Measurements from ENCODE around the gene FBXO4.
"Not testable (repeated sequence)": the region's sequence is repeated elsewhere in the genome, so short reads cannot be mapped to it uniquely, and the experiment has no call there.

Gene FBXO4

GRCh38 chr5:41924526-41924871 is 582 bp upstream of the FBXO4 start:
- DNase-seq (ENCODE audit: low read depth) = no peak

DNA sequence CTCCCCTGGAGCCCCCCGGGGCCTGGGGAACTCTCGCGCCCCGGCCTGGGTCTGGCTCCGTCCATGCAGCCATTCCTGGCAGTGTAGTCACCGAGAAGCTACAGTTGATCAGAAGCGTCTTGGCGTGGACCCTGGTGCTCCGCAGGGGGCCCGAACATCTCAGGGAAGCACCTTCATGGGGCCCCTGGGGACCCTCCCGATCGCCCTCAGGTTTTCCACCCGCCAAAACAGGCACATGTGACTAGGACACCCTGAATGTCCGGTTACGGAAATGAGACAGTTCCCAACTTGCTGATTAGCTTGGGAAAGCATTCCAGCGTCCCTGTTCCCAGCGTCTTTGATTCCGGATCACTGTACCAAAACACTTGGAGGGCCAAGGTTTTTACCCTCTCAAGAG is 472 bp downstream of the FBXO4 start:
- DNase-seq (ENCODE audit: low read depth) = no peak

DNA sequence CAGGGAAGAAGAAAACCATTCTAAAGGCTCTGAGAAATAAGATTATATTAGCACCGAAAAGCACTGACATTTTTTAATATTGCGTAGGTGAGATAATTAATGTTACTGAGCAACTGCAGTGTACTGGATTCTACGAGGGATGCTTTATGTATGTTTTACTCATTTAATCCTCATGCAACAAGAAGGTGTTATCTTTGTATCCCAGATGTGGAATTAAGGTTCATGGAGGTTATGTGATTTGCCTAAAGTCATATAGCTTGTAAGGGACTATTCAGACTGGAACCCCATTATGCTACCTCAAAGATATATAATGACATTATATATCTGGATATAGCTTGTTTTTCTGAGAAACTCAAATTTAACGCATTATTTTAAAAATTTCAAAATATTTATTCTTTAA is 2.5 kb downstream of the FBXO4 start:
- no peak for DNase-seq (ENCODE audit: low read depth)

- DNase-seq (ENCODE audit: low read depth) = no peak
Observed at GRCh38 chr5:41929035-41929434, 4.0 kb downstream of the FBXO4 start.

- DNase-seq (ENCODE audit: low read depth) = no peak
Observed at GRCh38 chr5:41932770-41933169, 7.7 kb downstream of the FBXO4 start.

- no peak for DNase-seq (ENCODE audit: low read depth)
Observed at GRCh38 chr5:41935544-41935943, 10.5 kb downstream of the FBXO4 start.

GRCh38 chr5:41940641-41941040 is 15.6 kb downstream of the FBXO4 start:
- DNase-seq (ENCODE audit: low read depth) = no peak

GRCh38 chr5:41945332-41945955 is 20.4 kb downstream of the FBXO4 start:
- DNase-seq (ENCODE audit: low read depth) = not testable (repeated sequence)

GRCh38 chr5:41951224-41951623 is 26.1 kb downstream of the FBXO4 start:
- DNase-seq (ENCODE audit: low read depth) = no peak

DNA sequence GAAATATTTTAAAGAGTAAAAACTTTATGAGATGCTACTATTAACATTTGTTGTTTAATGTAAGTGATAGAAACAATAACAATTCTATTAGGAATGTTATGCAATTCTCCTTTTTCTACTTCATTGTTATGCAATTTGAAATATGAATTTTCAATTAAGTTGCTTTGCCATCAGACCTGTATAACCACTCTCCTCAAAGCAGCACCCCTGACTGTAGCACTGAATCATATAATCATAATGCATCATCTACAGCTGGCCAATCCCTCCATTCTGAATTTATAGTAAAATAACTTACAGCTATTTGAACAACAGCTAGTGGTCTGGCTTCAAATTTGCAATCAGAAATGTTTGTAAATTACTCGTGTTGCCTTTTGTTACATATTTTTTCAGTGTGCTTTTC is 29.2 kb downstream of the FBXO4 start:
- no peak for DNase-seq (ENCODE audit: low read depth)

GRCh38 chr5:41955432-41956024 is 30.4 kb downstream of the FBXO4 start:
- no peak for DNase-seq (ENCODE audit: low read depth)

GRCh38 chr5:41956943-41957342 is 31.9 kb downstream of the FBXO4 start:
- DNase-seq (ENCODE audit: low read depth) = no peak

GRCh38 chr5:41960481-41960880 is 35.4 kb downstream of the FBXO4 start:
- DNase-seq (ENCODE audit: low read depth) = no peak

GRCh38 chr5:41961736-41962135 is 36.7 kb downstream of the FBXO4 start:
- DNase-seq (ENCODE audit: low read depth) = no peak

GRCh38 chr5:41962491-41962890 is 37.4 kb downstream of the FBXO4 start:
- DNase-seq (ENCODE audit: low read depth) = no peak

GRCh38 chr5:41966401-41967105 is 41.5 kb downstream of the FBXO4 start:
- DNase-seq (ENCODE audit: low read depth) = no peak

DNA sequence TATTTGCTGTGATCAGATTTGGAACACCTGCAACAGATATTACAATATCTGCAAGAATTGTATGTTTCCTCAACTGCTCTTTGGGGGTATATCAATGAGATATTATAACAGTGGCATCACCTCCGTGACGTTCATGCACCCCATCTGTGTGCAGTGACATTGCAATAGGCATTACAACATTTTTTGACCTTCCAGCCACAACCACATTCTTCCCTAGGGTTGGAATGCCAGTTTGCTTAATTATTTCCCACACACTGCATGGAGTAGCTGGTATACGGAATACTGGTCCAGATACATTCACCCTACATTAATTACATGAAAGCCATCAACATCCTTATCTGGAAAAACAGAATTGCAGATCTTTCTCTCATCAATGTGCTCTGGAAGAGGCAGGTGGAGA is 42.3 kb downstream of the FBXO4 start:
- DNase-seq (ENCODE audit: low read depth) = no peak

DNA sequence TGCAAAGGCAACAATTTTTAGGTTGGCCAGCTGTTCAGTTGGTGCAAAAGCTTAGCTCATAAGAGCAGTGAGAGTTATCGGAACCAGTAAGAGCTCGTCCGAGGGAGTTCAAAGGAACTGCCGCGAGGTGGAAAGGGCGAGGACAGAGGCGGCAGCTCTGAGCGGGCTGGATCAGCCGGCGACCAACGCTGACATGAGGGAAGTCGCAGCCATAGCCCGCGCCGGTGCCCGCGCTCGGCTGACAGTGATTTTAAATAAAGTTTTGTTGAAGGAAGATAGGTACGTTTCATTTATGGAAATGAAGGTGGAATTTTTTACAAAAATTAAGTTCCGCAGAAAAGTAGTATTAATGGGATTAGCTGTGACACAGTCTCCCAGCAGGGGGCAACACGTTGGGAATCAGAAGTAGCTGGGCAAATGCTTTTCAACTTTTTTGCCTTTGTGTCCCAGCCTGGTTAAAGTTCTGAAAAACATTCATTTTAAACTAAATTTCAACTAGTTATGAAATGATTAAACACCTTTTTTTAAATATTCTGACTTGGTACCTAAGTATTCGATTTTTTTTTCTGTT is 43.2 kb downstream of the FBXO4 start:
- DNase-seq (ENCODE audit: low read depth) = no peak

DNA sequence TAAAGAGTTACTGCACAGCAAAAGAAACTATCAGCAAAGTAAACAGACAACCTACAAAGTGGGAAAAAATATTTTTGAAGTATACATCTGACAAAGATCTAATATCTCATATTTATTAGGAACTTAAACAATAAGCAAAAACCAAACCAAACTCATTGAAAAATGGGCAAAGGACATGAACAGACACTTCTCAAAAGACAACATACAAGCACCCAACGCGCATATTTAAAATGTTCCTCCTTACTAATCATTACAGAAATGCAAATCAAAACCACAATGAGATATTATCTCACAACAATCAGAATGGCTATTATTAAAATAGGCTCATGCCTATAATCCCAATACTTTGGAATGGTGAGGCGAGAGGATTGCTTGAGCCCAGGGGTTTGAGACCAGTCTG is 48.0 kb downstream of the FBXO4 start:
- no peak for DNase-seq (ENCODE audit: low read depth)

- no peak for DNase-seq (ENCODE audit: low read depth)
Observed at GRCh38 chr5:41973887-41974286, 48.8 kb downstream of the FBXO4 start.

- no peak for DNase-seq (ENCODE audit: low read depth)
Observed at GRCh38 chr5:41978676-41979075, 53.6 kb downstream of the FBXO4 start.

DNA sequence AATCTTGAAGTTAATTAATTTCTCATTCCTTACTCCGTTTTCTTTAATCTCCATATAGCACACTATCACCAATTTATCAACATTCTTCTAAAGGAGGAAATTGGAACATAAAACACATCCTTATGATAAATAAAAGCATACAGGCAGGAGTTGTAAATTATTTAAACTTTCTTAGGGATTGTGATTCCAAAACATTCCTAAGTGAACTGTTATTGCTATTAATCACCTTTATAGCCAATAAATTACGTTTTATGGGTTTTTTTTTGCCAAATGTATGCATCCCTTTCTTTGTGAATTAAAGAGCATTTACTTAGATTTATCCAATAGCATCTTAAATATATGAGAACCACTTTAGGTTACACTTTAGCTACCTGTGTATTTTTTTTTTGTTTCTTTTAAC is 55.3 kb downstream of the FBXO4 start:
- DNase-seq (ENCODE audit: low read depth) = no peak

- no peak for DNase-seq (ENCODE audit: low read depth)
Observed at GRCh38 chr5:41980870-41981269, 55.8 kb downstream of the FBXO4 start.

All from stimulated activated CD8-positive, alpha-beta memory T cell treated with anti-CD3 and anti-CD28 coated beads, Interleukin-15, amount 100 ng/mL, for 1 hour (primary cell).